K562 (cell line): ENCODE measurements around the gene IRF3. TPM values are rescaled to one million over a fixed set of nuclear protein-coding genes. Genes with fewer than 3 reads are reported as not detected.

ENCODE experiments used
- ATAC-seq: fragments of 200-7000 bp; cut with Tn5 transposase; 3 replicates; pipeline ENCODE4 v1.9.1; 2020; ENCODE audit warnings: moderate library complexity
- BruUV-seq: library from RNA; stranded (reverse); fragments of 400-500 nt; replicated peaks from 2 replicates; lab custom pipeline; 2021; lab: Mats Ljungman, UMichigan
- CTCF ChIA-PET: fragments of 300-600 bp; formaldehyde crosslinking; extraction: SDS; loops from one replicate; lab custom pipeline; 2021; ENCODE audit warnings: low intra/inter-chr PET ratio; lab: Yijun Ruan, JAX
- POLR2A ChIA-PET: fragments of 300-600, 350-650 bp; sonication (Branson Sonifier 250); formaldehyde crosslinking; extraction: SDS; loops from one replicate; lab custom pipeline; 2021; ENCODE audit warnings: antibody characterized with exemption, inconsistent platforms; lab: Yijun Ruan, JAX
- DNase-seq, 4 experiments: peaks; one replicate each; pipeline versions ENCODE4 v3.0.0 to v3.0.0-alpha.2; 2011 to 2018; ENCODE audit warnings: low spot score in 3 of 4, mixed read lengths in 3 of 4; ENCODE audit errors: extremely low read depth in 1 of 4
- FAIRE-seq: peaks from 2 replicates; lab custom pipeline; 2011; peaks lifted over from hg19 to GRCh38; lab: Jason Lieb, UNC
- H2AFZ ChIP-seq: 2 replicates; pipeline ENCODE4 v1.6.0; 2011; ENCODE audit warnings: low read depth, low read length, control low read depth, inconsistent platforms
- H3K27ac ChIP-seq: fragments of 200-600 bp; 3 replicates; pipeline ENCODE4 v1.8.0; 2011; ENCODE audit warnings: low read depth, mild to moderate bottlenecking, control low read depth, inconsistent platforms, low read length, moderate library complexity, mixed read lengths; ENCODE audit errors: extremely low read depth
- H3K27me3 ChIP-seq, 2 experiments: fragments of 300-600 bp in 1 of 2; 2 replicates in 1 of 2; 3 replicates in 1 of 2; pipeline versions ENCODE4 v1.6.0 to v1.8.0; 2011; ENCODE audit warnings: inconsistent platforms in 2 of 2, low read length in 2 of 2, mild to moderate bottlenecking in 1 of 2, mixed read lengths in 1 of 2, moderate library complexity in 1 of 2; ENCODE audit not compliant: control insufficient read depth in 2 of 2, insufficient read depth in 2 of 2
- H3K36me3 ChIP-seq: fragments of 300-600 bp; 3 replicates; pipeline ENCODE4 v1.8.0; 2011; ENCODE audit warnings: mild to moderate bottlenecking, low read length, inconsistent platforms; ENCODE audit not compliant: control insufficient read depth, insufficient read depth
- H3K4me1 ChIP-seq, 2 experiments: fragments of 200-600 bp in 1 of 2; replicated peaks in 1 of 2; 2 replicates in 1 of 2; 3 replicates in 1 of 2; pipeline versions ENCODE4 v1.5.1 to v1.8.0; 2011; ENCODE audit warnings: inconsistent platforms in 2 of 2, low read length in 2 of 2, mild to moderate bottlenecking in 1 of 2, mixed read lengths in 1 of 2, moderate library complexity in 1 of 2; ENCODE audit not compliant: control insufficient read depth in 2 of 2, insufficient read depth in 2 of 2
- H3K4me2 ChIP-seq: 2 replicates; pipeline ENCODE4 v1.6.1; 2011; ENCODE audit warnings: low read length, control low read depth, inconsistent platforms, mixed read lengths; ENCODE audit not compliant: insufficient read depth
- H3K4me3 ChIP-seq: fragments of 200-600 bp; sonication (generic), shearing (Covaris generic); 2 replicates; pipeline ENCODE4 v1.5.1; 2016; ENCODE audit warnings: control low read depth, inconsistent platforms
- H3K79me2 ChIP-seq: fragments of 200-600 bp; 3 replicates; pipeline ENCODE4 v1.8.0; 2011; ENCODE audit warnings: low read length, inconsistent platforms; ENCODE audit not compliant: control insufficient read depth, insufficient read depth
- H3K9ac ChIP-seq, 2 experiments: 2 replicates each; pipeline versions ENCODE4 v1.6.0 to v1.6.1; 2011; ENCODE audit warnings: low read depth in 2 of 2, low read length in 2 of 2, control low read depth in 1 of 2, inconsistent platforms in 1 of 2, mild to moderate bottlenecking in 1 of 2, mixed read lengths in 1 of 2; ENCODE audit not compliant: insufficient read depth in 1 of 2
- H3K9me1 ChIP-seq: one replicate; pipeline ENCODE4 v1.6.0; 2011; ENCODE audit warnings: inconsistent platforms, mild to moderate bottlenecking, low read length, moderate library complexity; ENCODE audit not compliant: control insufficient read depth, insufficient read depth
- H3K9me3 ChIP-seq: replicated peaks from 2 replicates; pipeline ENCODE4 v1.5.1; 2011; ENCODE audit warnings: low read depth, low read length, inconsistent platforms; ENCODE audit not compliant: control insufficient read depth, insufficient read depth
- H4K20me1 ChIP-seq: replicated peaks from 2 replicates; pipeline ENCODE4 v1.6.1; 2011; ENCODE audit warnings: low read length, inconsistent platforms, mixed read lengths; ENCODE audit not compliant: control insufficient read depth, insufficient read depth
- BHLHE40 ChIP-seq: IDR thresholded peaks from 2 replicates; pipeline ENCODE4 v1.6.1; 2011; ENCODE audit warnings: low read length, improper control_type of control experiment
- CREB5 ChIP-seq: fragments of 250-450 bp; sonication (Bioruptor Pico); IDR thresholded peaks from 2 replicates; pipeline ENCODE4 v1.5.0; 2020; ENCODE audit warnings: mild to moderate bottlenecking
- JUND ChIP-seq, 2 experiments: IDR thresholded peaks; 2 replicates in 1 of 2; 3 replicates in 1 of 2; pipeline ENCODE4 v1.6.1; 2011; ENCODE audit warnings: borderline replicate concordance in 2 of 2, low read depth in 2 of 2, low read length in 2 of 2, improper control_type of control experiment in 1 of 2, missing biosample characterization in 1 of 2, missing genetic modification characterization in 1 of 2, missing genetic modification reagents in 1 of 2
- NR2C1 ChIP-seq, 2 experiments: fragments of 450-650 bp; IDR thresholded peaks; 2 replicates each; pipeline ENCODE4 v1.6.1; 2017; ENCODE audit warnings: mild to moderate bottlenecking in 2 of 2, antibody characterized with exemption in 1 of 2, inconsistent platforms in 1 of 2, missing compliant biosample characterization in 1 of 2, missing genetic modification characterization in 1 of 2
- NR2C2 ChIP-seq, 2 experiments: fragments of 200-800 bp in 1 of 2; sonication (Bioruptor generic) in 1 of 2; sonication (generic) in 1 of 2; formaldehyde crosslinking in 1 of 2; IDR thresholded peaks; 2 replicates each; pipeline versions ENCODE4 v1.6.1 to v1.8.0; 2016 to 2022; ENCODE audit warnings: mild to moderate bottlenecking in 1 of 2, missing compliant biosample characterization in 1 of 2, missing genetic modification characterization in 1 of 2, missing genetic modification reagents in 1 of 2
- RBM17 ChIP-seq: fragments of 200-400 bp; formaldehyde crosslinking; IDR thresholded peaks from 2 replicates; pipeline ENCODE4 v1.6.1; 2017; ENCODE audit warnings: low read depth, mild to moderate bottlenecking, low read length, borderline replicate concordance
- ZBTB33 ChIP-seq: sonication (generic); formaldehyde crosslinking; IDR thresholded peaks from 2 replicates; pipeline ENCODE4 v1.8.1; 2023; ENCODE audit warnings: mild to moderate bottlenecking, missing genetic modification reagents
- ZNF384 ChIP-seq: IDR thresholded peaks from 2 replicates; pipeline ENCODE4 v1.6.1; 2012; ENCODE audit warnings: low read depth, low read length, improper control_type of control experiment
- WGBS: fragments of 100-300 bp; shearing (Covaris generic); methylation state at CpG from one replicate; pipeline ENCODE4 v1.1.6; 2016; ENCODE audit warnings: low coverage, mixed read lengths; ENCODE audit not compliant: insufficient coverage; ENCODE audit errors: missing lambda C conversion rate; 5-methylcytosine and 5-hydroxymethylcytosine counted together
- in situ Hi-C: fragments of 300-500 bp; cut with MboI; formaldehyde crosslinking; loops from 4 replicates; pipeline ENCODE4 v1.15.0; 2018; ENCODE audit warnings: inconsistent platforms, mixed read lengths
- intact Hi-C: fragments of 100-400 bp; cut with micrococcal nuclease; formaldehyde crosslinking; loops from 2 replicates; pipeline ENCODE4 v1.14.2; 2022
- polyA plus RNA-seq, 8 experiments: library from polyadenylated mRNA; depleted of rRNA in 4 of 8; stranded (reverse) in 5 of 8; unstranded in 3 of 8; fragments of >200 nt; fragmentation: Nextera tagmentation in 2 of 8; fragmentation: Illumina TruSeq in 1 of 8; extraction: Ambion mirVana in 2 of 8; extraction: Trizol in 1 of 8; gene quantifications; 2 replicates each; pipeline versions ENCODE4 v1.2.1 to v1.2.3, GENCODE V29; 2011 to 2014; ENCODE audit warnings: inconsistent platforms in 1 of 8, missing spikeins in 1 of 8
- total RNA-seq, 7 experiments: library from RNA; depleted of rRNA in 6 of 7; stranded (reverse); fragments of >200 nt in 6 of 7; fragmentation: Illumina TruSeq in 2 of 7; extraction: Trizol in 2 of 7; gene quantifications; 2 replicates each; pipeline versions ENCODE4 v1.2.1 to v1.2.3, GENCODE V29; 2011 to 2021; ENCODE audit warnings: low replicate concordance in 1 of 7

Gene IRF3
- total and polyA plus RNA-seq, 9 of the 15 experiments (the other 6 are each of a cell fraction or from before 2014, with no cell fraction given): 7.5 to 145 (median 65.4) TPM

- TF ChIP-seq BHLHE40: peak; percentile 25; the same call in 1 of the 2 replicates
- peak; percentile 66 for TF ChIP-seq JUND (IDR thresholded peaks at IDR 0.05; ENCODE audit: borderline replicate concordance, low read depth, low read length)
- TF ChIP-seq JUND (tag; IDR thresholded peaks at IDR 0.05; ENCODE audit: borderline replicate concordance, low read depth, low read length): peak; percentile 47; the same call in 1 of the 3 replicates
- no peak for TF ChIP-seq RBM17
- TF ChIP-seq, all 486 proteins: peak for 28
Measured at GRCh38 chr19:49710372-49710951, 44.8 kb upstream of the IRF3 start (continued).

- Histone ChIP-seq H3K4me2 (no peak overlapping the region), H3K9me1 (no peaks in the 10 kb centered on the region), H3K4me3 (no peak overlapping the region), H4K20me1 (no peaks in the 10 kb centered on the region), H3K79me2 (no peaks in the 10 kb centered on the region), H2AFZ (no peak overlapping the region), H3K27ac (no peak overlapping the region), H3K36me3 (no peaks in the 10 kb centered on the region), H3K9me3 (no peaks in the 10 kb centered on the region), H3K27me3 (no peaks in the 10 kb centered on the region), H3K9ac (peak overlapping the region in 1 of 2 experiments; percentile 10; a peak in 1 of 4 replicates), H3K4me1 (peaks cover 9 to 25% of the 10 kb centered on the region in 2 experiments; a peak in 4 of 5 replicates)
- ChIA-PET CTCF (no interaction called here), POLR2A (no interaction called here)
- no peak for DNase-seq
- WGBS: 74% methylated on average over 16 of the region's 16 CpGs
- intact Hi-C loops: no loop called here
- FAIRE-seq: no peak
- no peak for ATAC-seq
- TF ChIP-seq NR2C1 (IDR thresholded peaks at IDR 0.05) (peak; percentile 87), NR2C1 (tag; IDR thresholded peaks at IDR 0.05) (peak; percentile 80), CREB5 (no peak), NR2C2 (CRISPR knock-in tag; IDR thresholded peaks at IDR 0.05) (no peak), NR2C2 (tag; IDR thresholded peaks at IDR 0.05) (peak; percentile 58; the same call in 1 of the 2 replicates), ZNF384 (no peak), ZBTB33 (CRISPR knock-in tag) (peak; percentile 51; the same call in 1 of the 2 replicates)
- in situ Hi-C loops: no loop called here
- BruUV-seq: no TSS peak
Measured at GRCh38 chr19:49705919-49706318, 40.3 kb upstream of the IRF3 start.
